ENCODE results near the gene MYLK.

Gene MYLK

DNA sequence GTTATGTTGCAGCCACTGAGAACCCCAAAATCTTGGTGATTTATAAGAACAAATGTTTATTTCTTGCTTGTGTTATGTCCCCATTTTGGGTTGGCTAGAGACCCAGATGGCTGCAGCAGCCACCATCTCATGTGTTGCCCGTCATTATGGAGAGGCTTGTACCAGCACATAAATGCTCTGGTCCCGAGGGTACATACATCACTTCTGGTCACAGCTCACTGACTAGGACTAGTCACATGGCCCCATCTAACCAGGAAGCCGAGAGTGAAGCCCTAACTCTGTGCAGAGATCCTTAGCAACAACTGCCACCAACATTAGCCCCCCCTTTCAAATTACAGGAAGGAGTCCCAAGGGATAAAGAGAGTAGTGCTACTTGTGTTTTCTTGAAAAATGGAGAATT is 273.8 kb downstream of the MYLK start:
- H3K79me2 ChIP-seq (ENCODE audit: insufficient read depth, low read length): no peaks in the 10 kb centered on the region
- H3K9ac ChIP-seq (ENCODE audit: low read depth, low read length, poor library complexity, severe bottlenecking): no peak overlapping the region
- H3K4me3 ChIP-seq (ENCODE audit: low read length, poor library complexity, severe bottlenecking): peak overlapping the region; percentile 28
- H3K9me3 ChIP-seq (ENCODE audit: insufficient read depth, low read depth, low read length): no peaks in the 10 kb centered on the region
- H3K36me3 ChIP-seq (ENCODE audit: insufficient read depth, low read length): no peaks in the 10 kb centered on the region
- no peaks in the 10 kb centered on the region for H3F3A ChIP-seq (ENCODE audit: low read depth)
- no peaks in the 10 kb centered on the region for H4K20me1 ChIP-seq (ENCODE audit: insufficient read depth, low read length, poor library complexity, severe bottlenecking)
- peaks cover 27% of the 10 kb centered on the region for H3K4me1 ChIP-seq (ENCODE audit: insufficient read depth, low read length, poor library complexity, severe bottlenecking)
- H2AFZ ChIP-seq (ENCODE audit: low read length): peak overlapping the region; percentile 71
- H3K27me3 ChIP-seq (ENCODE audit: insufficient read depth, low read length, poor library complexity, severe bottlenecking): no peaks in the 10 kb centered on the region
- TF ChIP-seq EZH2phosphoT487 (IDR thresholded peaks at IDR 0.05; ENCODE audit: borderline replicate concordance): no peak
- TF ChIP-seq CTCF (conservative IDR thresholded peaks at IDR 0.05; ENCODE audit: low read length): no peak
- no peaks in the 10 kb centered on the region for H3K9me2 ChIP-seq (replicated peaks; ENCODE audit: low read depth, low read length)
- peak overlapping the region; percentile 59 for H3K4me2 ChIP-seq (ENCODE audit: low read depth, low read length, poor library complexity, severe bottlenecking)

DNA sequence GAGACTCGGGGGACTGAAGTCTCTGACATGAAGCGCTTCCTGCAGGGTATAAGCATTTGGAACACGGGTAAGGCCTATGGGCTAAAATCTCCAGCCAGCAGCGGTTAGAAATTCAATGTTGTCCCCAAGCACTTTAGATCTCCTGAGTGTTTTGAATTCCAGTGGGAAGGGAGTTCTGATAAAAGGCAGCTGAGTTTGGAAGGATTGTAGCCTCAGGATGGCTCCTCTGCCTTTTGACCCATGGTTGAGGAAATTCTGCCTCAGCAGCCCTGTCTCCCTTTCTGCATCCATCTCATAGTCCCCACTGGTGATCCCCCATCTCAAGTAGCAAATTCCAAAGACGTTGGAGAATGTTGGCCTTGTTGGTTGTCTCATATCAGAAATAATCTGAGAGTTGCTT is 275.1 kb downstream of the MYLK start:
- no peaks in the 10 kb centered on the region for H3F3A ChIP-seq (ENCODE audit: low read depth)
- no peak overlapping the region for H3K4me2 ChIP-seq (ENCODE audit: low read depth, low read length, poor library complexity, severe bottlenecking)
- H3K4me3 ChIP-seq (ENCODE audit: low read length, poor library complexity, severe bottlenecking): no peak overlapping the region
- no peaks in the 10 kb centered on the region for H3K79me2 ChIP-seq (ENCODE audit: insufficient read depth, low read length)
- H3K27me3 ChIP-seq (ENCODE audit: insufficient read depth, low read length, poor library complexity, severe bottlenecking): no peaks in the 10 kb centered on the region
- no peaks in the 10 kb centered on the region for H3K9me2 ChIP-seq (replicated peaks; ENCODE audit: low read depth, low read length)
- H3K9ac ChIP-seq (ENCODE audit: low read depth, low read length, poor library complexity, severe bottlenecking): no peak overlapping the region
- H2AFZ ChIP-seq (ENCODE audit: low read length): no peak overlapping the region
- TF ChIP-seq EZH2phosphoT487 (IDR thresholded peaks at IDR 0.05; ENCODE audit: borderline replicate concordance): no peak
- TF ChIP-seq CTCF (conservative IDR thresholded peaks at IDR 0.05; ENCODE audit: low read length): no peak
- H4K20me1 ChIP-seq (ENCODE audit: insufficient read depth, low read length, poor library complexity, severe bottlenecking): no peaks in the 10 kb centered on the region
- no peaks in the 10 kb centered on the region for H3K36me3 ChIP-seq (ENCODE audit: insufficient read depth, low read length)
- no peaks in the 10 kb centered on the region for H3K9me3 ChIP-seq (ENCODE audit: insufficient read depth, low read depth, low read length)
- H3K4me1 ChIP-seq (ENCODE audit: insufficient read depth, low read length, poor library complexity, severe bottlenecking): peaks cover 27% of the 10 kb centered on the region

DNA sequence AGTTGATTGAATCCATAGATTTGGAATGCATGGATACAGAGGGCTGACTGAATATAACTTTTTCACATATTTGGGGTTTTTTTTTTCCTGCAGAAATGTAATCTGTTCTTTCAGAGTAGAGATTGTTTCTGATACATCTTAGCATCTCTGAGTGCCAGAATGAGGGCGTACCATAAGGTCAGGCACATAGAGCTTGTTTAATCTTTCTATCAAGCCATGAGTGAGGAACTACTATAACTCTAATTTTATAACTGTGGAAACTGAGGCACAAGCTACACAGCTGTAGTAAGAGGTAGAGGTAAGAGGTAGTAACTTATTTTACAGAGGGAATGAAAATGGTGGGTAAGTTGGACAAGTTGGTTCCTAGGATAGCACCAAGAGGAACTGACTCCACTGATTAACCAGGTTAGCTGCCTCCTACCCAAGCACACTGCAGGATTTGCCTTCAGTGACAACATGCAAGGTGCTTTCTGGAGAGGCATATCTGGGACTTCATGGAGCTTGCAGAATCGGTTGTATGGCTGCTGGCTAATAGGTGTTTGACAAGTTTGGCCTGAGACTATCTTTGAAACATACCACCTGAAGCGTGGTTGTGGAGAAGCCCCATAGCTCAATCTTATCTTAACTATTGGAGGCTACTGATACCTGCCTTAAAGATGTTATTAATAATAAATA is 275.7 kb downstream of the MYLK start:
- Histone ChIP-seq H2AFZ (ENCODE audit: low read length) (no peak overlapping the region), H3K9me2 (replicated peaks; ENCODE audit: low read depth, low read length) (no peaks in the 10 kb centered on the region), H3K4me2 (ENCODE audit: low read depth, low read length, poor library complexity, severe bottlenecking) (no peak overlapping the region), H3K36me3 (ENCODE audit: insufficient read depth, low read length) (no peaks in the 10 kb centered on the region), H3K27me3 (ENCODE audit: insufficient read depth, low read length, poor library complexity, severe bottlenecking) (no peaks in the 10 kb centered on the region), H3K9me3 (ENCODE audit: insufficient read depth, low read depth, low read length) (no peaks in the 10 kb centered on the region), H3F3A (ENCODE audit: low read depth) (no peaks in the 10 kb centered on the region), H3K4me1 (ENCODE audit: insufficient read depth, low read length, poor library complexity, severe bottlenecking) (peaks cover 27% of the 10 kb centered on the region), H3K9ac (ENCODE audit: low read depth, low read length, poor library complexity, severe bottlenecking) (no peak overlapping the region), H3K4me3 (ENCODE audit: low read length, poor library complexity, severe bottlenecking) (no peak overlapping the region), H3K79me2 (ENCODE audit: insufficient read depth, low read length) (no peaks in the 10 kb centered on the region), H4K20me1 (ENCODE audit: insufficient read depth, low read length, poor library complexity, severe bottlenecking) (no peaks in the 10 kb centered on the region)
- TF ChIP-seq CTCF (conservative IDR thresholded peaks at IDR 0.05; ENCODE audit: low read length) (no peak), EZH2phosphoT487 (IDR thresholded peaks at IDR 0.05; ENCODE audit: borderline replicate concordance) (no peak)

All from Loucy (cell line).